ENCODE measurements around the gene GLI3. TPM values are rescaled to one million over a fixed set of nuclear protein-coding genes. Genes with fewer than 3 reads are reported as not detected.

The GLI3 gene
- total RNA-seq, 1 experiment from 2014 or later = 45.0 TPM

DNA sequence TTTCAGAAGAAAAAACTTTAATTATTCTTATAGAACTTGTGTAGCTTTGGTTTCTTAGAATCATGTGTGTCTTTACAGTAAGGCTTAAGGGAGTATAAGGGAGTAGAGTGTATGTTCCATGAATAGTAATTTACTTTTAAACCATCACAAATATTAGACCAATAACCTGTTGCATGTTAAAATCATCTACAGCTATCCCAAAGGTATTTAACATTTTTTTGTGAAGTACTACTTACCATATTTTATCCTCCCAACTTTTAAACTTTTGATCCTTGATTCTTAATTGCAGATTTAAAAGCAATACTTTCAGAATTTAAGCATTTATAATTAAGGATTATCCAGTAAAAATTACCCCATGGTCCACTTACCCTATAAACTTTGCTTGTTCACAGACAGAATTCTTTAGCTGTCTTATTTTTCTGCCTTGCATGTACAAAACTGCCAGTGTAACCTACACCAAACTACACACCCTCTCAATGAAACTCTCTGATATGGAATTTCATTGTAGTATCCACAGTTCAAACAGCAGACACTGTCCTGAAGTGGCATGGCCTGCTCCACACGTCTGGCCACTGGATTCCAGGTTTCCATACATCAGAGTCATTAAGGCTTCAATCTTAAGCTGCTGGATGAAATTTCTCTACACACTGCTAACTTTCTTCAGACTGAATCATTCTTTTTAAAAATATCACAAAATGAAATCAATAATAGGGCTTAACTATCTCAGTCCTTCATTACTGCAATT is 5.8 kb downstream of the GLI3 start:
- no peaks in the 10 kb centered on the region for H3K79me1 ChIP-seq (ENCODE audit: insufficient read depth, low read depth, low read length, poor library complexity, severe bottlenecking)
- Mint-ChIP-seq H3K27ac (peak overlapping the region in 1 of 3 experiments; percentile 62; a peak in 2 of 7 replicates), H3K27me3 (ENCODE audit: low read depth) (no peaks in the 10 kb centered on the region; the same call in 1 of the 2 replicates), H3K9me3 (peaks cover 0 to 1% of the 10 kb centered on the region in 2 experiments; a peak in 1 of 5 replicates), H3K36me3 (ENCODE audit: insufficient read depth in 1 of 3, low read depth in 3 of 3) (peaks cover 0 to 1% (median 0%) of the 10 kb centered on the region in 3 experiments; a peak in 1 of 7 replicates), H3K4me3 (no peak overlapping the region), H3K4me1 (peaks cover 90 to 93% of the 10 kb centered on the region in 2 experiments)
- H3K27me3 ChIP-seq (ENCODE audit: insufficient read depth, low read length) = no peaks in the 10 kb centered on the region
- no peak overlapping the region for H2AFZ ChIP-seq (ENCODE audit: low read length)
- H2BK15ac ChIP-seq (ENCODE audit: low read depth, low read length) = no peak overlapping the region
- WGBS (ENCODE audit: extremely low coverage, insufficient read length, low lambda C conversion rate) = no CpG with 5 or more reads among the region's 1 CpG
- H3K27ac ChIP-seq (ENCODE audit: insufficient read length, low read depth, low read length) = no peak overlapping the region
- H4K91ac ChIP-seq (ENCODE audit: insufficient read length, low read depth, low read length) = no peak overlapping the region
- H4K5ac ChIP-seq (ENCODE audit: insufficient read length, low read depth, low read length) = no peak overlapping the region
- H3K18ac ChIP-seq (ENCODE audit: insufficient read length, low read depth, low read length) = no peak overlapping the region
- no peak overlapping the region for H2BK120ac ChIP-seq (ENCODE audit: low read depth, low read length, poor library complexity, severe bottlenecking)
- no peaks in the 10 kb centered on the region for H3K9me3 ChIP-seq (ENCODE audit: control insufficient read depth, low read depth, low read length)
- H3K23ac ChIP-seq (ENCODE audit: insufficient read length, low read depth, low read length) = no peak overlapping the region
- H3K9ac ChIP-seq (ENCODE audit: extremely low read depth, insufficient read length, low read length) = no peak overlapping the region
- no peak overlapping the region for H3K14ac ChIP-seq (ENCODE audit: insufficient read depth, low read length)
- H2AK5ac ChIP-seq (ENCODE audit: insufficient read length, low read length) = no peak overlapping the region
- no peak overlapping the region for H3T11ph ChIP-seq (ENCODE audit: low read length)
- H2BK5ac ChIP-seq (ENCODE audit: insufficient read length, low read length) = no peak overlapping the region
- no peak overlapping the region for H3K4me2 ChIP-seq (ENCODE audit: insufficient read depth, insufficient read length, low read length)
- no peak for DNase-seq
- no peak overlapping the region for H3K56ac ChIP-seq (ENCODE audit: insufficient read length, low read depth, low read length)
- no peak overlapping the region for H3K4ac ChIP-seq (ENCODE audit: low read depth, low read length)
- TF ChIP-seq CTCF (conservative IDR thresholded peaks at IDR 0.05) = no peak
- H3K79me2 ChIP-seq (ENCODE audit: insufficient read depth, low read length) = peaks cover 4% of the 10 kb centered on the region; the same call in 1 of the 2 replicates
- peaks cover 24% of the 10 kb centered on the region for H3K23me2 ChIP-seq (ENCODE audit: insufficient read length, low read depth, low read length, poor library complexity, severe bottlenecking)
- no peak overlapping the region for H2BK12ac ChIP-seq (ENCODE audit: insufficient read length, low read depth, low read length)
- no peak overlapping the region for H2BK20ac ChIP-seq (ENCODE audit: low read depth, low read length, poor library complexity, severe bottlenecking)
- H4K8ac ChIP-seq (replicated peaks; ENCODE audit: insufficient read length, low read depth, low read length) = no peak overlapping the region
- no peaks in the 10 kb centered on the region for H4K20me1 ChIP-seq (ENCODE audit: control insufficient read depth, insufficient read depth, insufficient read length)
- peaks cover 19% of the 10 kb centered on the region; the same call in 1 of the 2 replicates for H3K4me1 ChIP-seq (ENCODE audit: insufficient read depth, low read length)
